Stimulated activated naive CD8-positive, alpha-beta T cell treated with anti-CD3 and anti-CD28 coated beads, Interleukin-15, Interleukin-2, amounts not matched to agents 100 ng/mL and 50 ng/mL, for 24 hours (primary cell): Measurements from ENCODE around the gene DUOX2.

ENCODE experiments used
- H3K27ac Mint-ChIP-seq: one replicate; pipeline ENCODE4 v1.8.0; 2021; ENCODE audit warnings: mild to moderate bottlenecking, mixed read lengths
- H3K27me3 Mint-ChIP-seq: one replicate; pipeline ENCODE4 v1.8.0; 2021; ENCODE audit warnings: mixed read lengths
- H3K36me3 Mint-ChIP-seq: one replicate; pipeline ENCODE4 v1.8.0; 2021; ENCODE audit warnings: low read depth, mixed read lengths
- H3K4me1 Mint-ChIP-seq: one replicate; pipeline ENCODE4 v1.8.0; 2021; ENCODE audit warnings: low read depth, mixed read lengths
- H3K4me3 Mint-ChIP-seq: one replicate; pipeline ENCODE4 v1.8.0; 2021; ENCODE audit warnings: mild to moderate bottlenecking, mixed read lengths
- H3K9me3 Mint-ChIP-seq: one replicate; pipeline ENCODE4 v1.8.0; 2021; ENCODE audit warnings: mixed read lengths

Gene DUOX2

DNA sequence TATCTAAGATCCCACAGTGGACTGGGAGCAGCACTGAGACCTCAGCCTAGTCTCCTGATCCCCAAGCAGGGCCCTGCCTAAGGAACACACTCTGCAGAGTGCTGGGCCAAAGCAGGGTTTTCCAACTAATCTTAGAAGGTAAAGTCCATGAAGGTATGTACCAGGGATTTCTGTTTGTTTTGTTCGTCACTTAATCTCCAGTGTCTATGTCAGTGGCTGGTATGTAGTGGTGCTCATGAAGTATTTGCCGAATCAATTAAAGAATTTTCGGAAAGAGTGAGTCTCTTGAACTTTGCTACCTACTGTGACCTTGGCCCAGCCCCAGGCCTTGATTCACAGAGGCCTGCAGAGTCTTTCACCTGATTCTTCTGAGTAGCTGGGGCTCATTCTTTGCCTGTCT, 17.5 kb upstream of the DUOX2 start:
- no peak overlapping the region for H3K27ac Mint-ChIP-seq
- H3K4me3 Mint-ChIP-seq, result no peak overlapping the region
- peaks cover 68% of the 10 kb centered on the region for H3K27me3 Mint-ChIP-seq
- no peaks in the 10 kb centered on the region for H3K9me3 Mint-ChIP-seq
- H3K4me1 Mint-ChIP-seq, result peaks cover 10% of the 10 kb centered on the region
- no peaks in the 10 kb centered on the region for H3K36me3 Mint-ChIP-seq

DNA sequence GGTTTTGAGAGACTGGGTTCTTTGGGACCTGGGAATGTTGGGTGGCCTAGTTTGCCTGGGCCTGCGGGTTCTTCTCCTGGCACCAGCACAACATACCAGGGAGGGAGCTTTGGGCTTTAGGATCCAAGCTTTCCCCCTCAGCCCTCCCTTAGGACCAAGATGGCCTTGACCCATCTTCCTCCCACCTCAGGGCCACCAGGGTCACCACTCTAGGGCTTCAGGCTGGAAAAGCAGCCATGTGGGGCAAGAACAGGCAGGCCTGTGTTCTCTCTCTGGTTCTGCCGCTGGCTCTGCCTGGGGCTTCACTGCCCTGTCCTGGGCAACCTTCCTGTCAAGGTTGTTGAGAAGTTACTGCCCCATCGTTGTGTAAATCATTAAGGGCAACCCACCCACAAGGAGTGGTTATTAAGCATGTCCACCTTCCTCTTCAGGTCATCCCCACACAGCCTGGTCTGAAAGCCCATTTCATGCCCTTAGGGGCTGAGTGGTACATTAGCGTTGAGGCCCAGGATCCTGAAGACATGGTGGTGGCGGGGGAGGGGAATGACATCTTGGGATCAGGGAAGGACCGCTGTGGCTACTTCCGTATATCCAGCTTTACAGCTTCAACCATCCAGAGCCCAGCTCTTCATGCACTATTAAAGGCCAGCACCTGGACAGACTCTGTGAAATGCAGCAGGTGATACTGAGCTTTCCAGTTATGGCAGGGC, 16.5 kb upstream of the DUOX2 start:
- H3K4me3 Mint-ChIP-seq, result no peak overlapping the region
- no peak overlapping the region for H3K27ac Mint-ChIP-seq
- peaks cover 73% of the 10 kb centered on the region for H3K27me3 Mint-ChIP-seq

GRCh38 chr15:45129651-45130129, 15.7 kb upstream of the DUOX2 start, which contains the start of the genes DUOX1 and DUOXA1:
Gene DUOX1, plus strand, starts transcription at chr15:45129994. Its CDS starts 1,973 bp downstream, at chr15:45131967.
Gene DUOXA1, minus strand, starts transcription at chr15:45129879. Its CDS starts 6,865 bp downstream, at chr15:45123014.
- Mint-ChIP-seq H3K27ac (no peak within 1 kb of the TSS), H3K9me3 (no peaks in the 10 kb centered on the region), H3K27me3 (peaks cover 77% of the 10 kb centered on the region), H3K4me3 (no peak within 1 kb of the TSS), H3K36me3 (no peaks in the 10 kb centered on the region), H3K4me1 (peaks cover 3% of the 10 kb centered on the region)

More for the DNA sequence above, 16.5 kb upstream of the DUOX2 start:
- Mint-ChIP-seq H3K9me3 (no peaks in the 10 kb centered on the region), H3K36me3 (no peaks in the 10 kb centered on the region), H3K4me1 (peaks cover 6% of the 10 kb centered on the region)

DNA sequence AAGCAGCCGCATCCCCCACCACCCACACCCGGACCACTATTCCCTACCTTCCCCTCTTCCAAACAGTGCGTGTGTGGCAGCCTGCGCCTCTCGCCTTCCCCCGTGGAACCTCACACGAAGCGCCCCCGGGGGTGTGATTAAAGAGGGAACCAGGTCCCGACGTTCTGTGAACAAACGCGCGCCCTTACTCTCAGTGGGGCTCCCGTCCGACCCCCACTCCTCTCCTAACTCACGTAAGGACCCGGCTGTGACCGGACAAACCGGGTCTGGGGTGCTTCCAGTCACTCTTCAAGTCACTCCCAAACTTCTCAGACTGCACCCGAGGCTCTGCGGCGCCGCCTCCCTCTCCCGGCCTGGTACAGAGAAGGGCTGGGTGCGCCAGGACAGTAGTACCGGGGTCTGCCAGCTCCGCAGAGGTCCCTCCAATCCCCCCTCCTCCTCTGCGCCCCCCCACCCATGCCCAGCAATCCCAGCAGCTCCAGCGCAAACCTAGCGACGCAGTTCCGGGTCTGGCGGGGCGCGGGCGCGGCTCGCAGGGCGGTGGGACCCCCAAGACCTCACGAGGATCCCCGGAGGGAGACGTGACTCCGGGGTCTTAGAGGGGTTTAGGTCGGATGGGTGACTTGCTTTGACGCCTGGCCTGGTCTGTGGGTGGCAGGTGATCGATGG, 15.1 kb upstream of the DUOX2 start:
- Mint-ChIP-seq H3K9me3 (no peaks in the 10 kb centered on the region), H3K36me3 (no peaks in the 10 kb centered on the region), H3K4me1 (no peaks in the 10 kb centered on the region), H3K27ac (no peak overlapping the region), H3K4me3 (no peak overlapping the region), H3K27me3 (peaks cover 72% of the 10 kb centered on the region)

DNA sequence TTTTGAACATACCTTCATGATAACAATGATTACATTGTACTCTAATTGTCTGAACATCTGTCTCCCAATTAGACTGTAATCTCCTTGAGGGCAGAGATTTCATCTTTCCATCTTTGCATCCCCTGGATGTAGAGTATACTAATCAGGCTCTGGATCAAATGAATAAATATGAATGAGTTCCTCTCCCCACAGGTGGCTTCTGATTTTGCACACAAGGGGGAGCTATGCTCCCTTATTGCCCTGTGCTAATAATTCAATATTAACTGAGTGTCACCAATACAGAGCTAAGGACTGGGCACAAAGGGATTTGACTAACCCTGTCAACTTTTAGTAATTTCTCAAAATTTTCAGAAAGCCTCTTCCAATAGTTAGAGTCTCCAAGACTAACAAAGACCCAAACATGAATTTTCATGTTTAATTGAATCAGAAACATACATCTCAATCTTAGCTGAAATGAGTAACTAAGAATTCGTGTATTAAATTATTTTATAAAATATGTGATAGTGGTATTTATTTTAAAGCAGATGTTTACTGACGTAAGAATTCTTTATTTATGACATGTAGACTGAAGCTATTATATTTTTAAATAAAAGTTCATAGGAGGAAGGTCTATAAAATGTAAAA, 12.7 kb upstream of the DUOX2 start:
- Mint-ChIP-seq H3K4me1 (no peaks in the 10 kb centered on the region), H3K4me3 (no peak overlapping the region), H3K36me3 (no peaks in the 10 kb centered on the region), H3K27ac (no peak overlapping the region), H3K9me3 (no peaks in the 10 kb centered on the region), H3K27me3 (peaks cover 66% of the 10 kb centered on the region)

- Mint-ChIP-seq H3K4me3 (no peak overlapping the region), H3K27ac (no peak overlapping the region), H3K27me3 (peaks cover 43% of the 10 kb centered on the region), H3K36me3 (no peaks in the 10 kb centered on the region), H3K4me1 (no peaks in the 10 kb centered on the region), H3K9me3 (no peaks in the 10 kb centered on the region)
Observed at GRCh38 chr15:45123397-45123796, 9.4 kb upstream of the DUOX2 start.

DNA sequence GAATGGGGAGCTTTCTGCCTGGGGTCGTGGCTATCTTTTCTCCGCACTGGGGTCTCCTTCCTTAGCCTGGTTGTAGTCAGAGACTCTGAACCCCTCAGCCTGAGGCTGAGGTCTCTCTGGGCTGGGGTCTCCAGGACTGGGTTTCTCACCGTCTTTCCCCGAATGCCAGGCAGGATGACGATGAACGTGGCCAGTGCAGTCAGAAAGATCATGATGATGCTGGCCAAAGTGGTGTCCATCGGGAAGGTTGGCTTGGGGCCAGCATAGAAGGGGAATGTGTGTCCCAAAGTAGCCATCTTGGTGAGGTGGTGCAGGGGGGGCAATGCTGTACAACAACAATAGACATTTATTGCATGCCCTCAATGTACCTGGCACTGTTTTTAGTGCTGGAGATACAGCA, 8.7 kb upstream of the DUOX2 start:
- H3K9me3 Mint-ChIP-seq, result no peaks in the 10 kb centered on the region
- no peak overlapping the region for H3K27ac Mint-ChIP-seq
- H3K4me3 Mint-ChIP-seq, result no peak overlapping the region
- no peaks in the 10 kb centered on the region for H3K36me3 Mint-ChIP-seq
- H3K4me1 Mint-ChIP-seq, result peaks cover 6% of the 10 kb centered on the region
- H3K27me3 Mint-ChIP-seq, result peaks cover 44% of the 10 kb centered on the region

- Mint-ChIP-seq H3K36me3 (no peaks in the 10 kb centered on the region), H3K4me3 (no peak overlapping the region), H3K27me3 (peaks cover 47% of the 10 kb centered on the region), H3K9me3 (no peaks in the 10 kb centered on the region), H3K4me1 (peaks cover 14% of the 10 kb centered on the region), H3K27ac (no peak overlapping the region)
Observed at GRCh38 chr15:45121706-45122417, 7.9 kb upstream of the DUOX2 start.

GRCh38 chr15:45121020-45121419, 7.0 kb upstream of the DUOX2 start:
- Mint-ChIP-seq H3K9me3 (no peaks in the 10 kb centered on the region), H3K36me3 (no peaks in the 10 kb centered on the region), H3K4me3 (no peak overlapping the region), H3K27me3 (peaks cover 49% of the 10 kb centered on the region), H3K4me1 (peaks cover 21% of the 10 kb centered on the region), H3K27ac (no peak overlapping the region)

DNA sequence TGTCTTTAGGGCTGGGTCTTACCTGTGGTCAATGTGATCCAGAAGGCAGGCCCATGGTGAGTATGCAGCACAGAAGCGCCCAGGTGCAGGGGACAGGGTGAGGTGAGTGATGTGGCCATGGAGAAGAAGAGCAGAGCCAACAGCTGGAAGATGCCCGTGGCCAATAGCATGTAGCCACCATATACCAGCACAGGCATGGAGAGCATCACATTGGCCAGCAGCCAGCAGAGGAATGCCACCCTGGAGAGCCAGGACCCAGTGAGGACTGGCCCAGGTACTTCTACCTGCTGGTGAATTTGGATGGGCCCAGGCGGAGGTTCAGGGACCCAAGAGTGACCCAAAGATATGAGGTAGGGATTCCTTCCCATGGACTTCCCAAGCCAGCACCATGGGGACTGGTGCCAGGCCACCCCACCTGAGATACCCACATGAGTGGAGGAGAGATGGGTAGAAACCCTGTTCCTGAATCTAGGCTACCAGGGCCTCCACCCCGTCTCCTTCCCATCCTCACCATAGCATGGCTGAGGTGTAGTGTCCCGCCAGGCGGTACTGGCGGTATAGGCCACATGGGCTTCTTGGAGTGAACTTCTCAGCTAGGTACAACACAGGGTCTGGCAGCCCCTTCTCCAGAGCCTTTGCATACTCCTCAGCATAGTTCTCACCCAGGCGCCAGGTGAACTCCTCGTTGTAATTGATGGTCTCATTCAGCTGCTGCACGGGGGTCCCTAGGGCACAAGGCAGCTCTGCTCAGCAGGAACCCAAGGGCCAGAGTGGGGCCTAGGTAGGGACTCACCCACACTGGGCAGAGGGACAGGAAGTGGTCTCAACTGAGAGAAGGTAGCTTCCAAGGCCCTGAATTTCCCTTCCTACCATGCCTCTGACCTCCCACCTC, 6.4 kb upstream of the DUOX2 start:
- Mint-ChIP-seq H3K4me3 (no peak overlapping the region), H3K4me1 (peaks cover 21% of the 10 kb centered on the region), H3K27ac (no peak overlapping the region), H3K27me3 (peaks cover 49% of the 10 kb centered on the region), H3K36me3 (no peaks in the 10 kb centered on the region), H3K9me3 (no peaks in the 10 kb centered on the region)

GRCh38 chr15:45118996-45119395, 5.0 kb upstream of the DUOX2 start:
- H3K9me3 Mint-ChIP-seq, result no peaks in the 10 kb centered on the region
- no peak overlapping the region for H3K4me3 Mint-ChIP-seq
- no peaks in the 10 kb centered on the region for H3K36me3 Mint-ChIP-seq
- peaks cover 24% of the 10 kb centered on the region for H3K4me1 Mint-ChIP-seq
- H3K27ac Mint-ChIP-seq, result no peak overlapping the region
- peaks cover 55% of the 10 kb centered on the region for H3K27me3 Mint-ChIP-seq

DNA sequence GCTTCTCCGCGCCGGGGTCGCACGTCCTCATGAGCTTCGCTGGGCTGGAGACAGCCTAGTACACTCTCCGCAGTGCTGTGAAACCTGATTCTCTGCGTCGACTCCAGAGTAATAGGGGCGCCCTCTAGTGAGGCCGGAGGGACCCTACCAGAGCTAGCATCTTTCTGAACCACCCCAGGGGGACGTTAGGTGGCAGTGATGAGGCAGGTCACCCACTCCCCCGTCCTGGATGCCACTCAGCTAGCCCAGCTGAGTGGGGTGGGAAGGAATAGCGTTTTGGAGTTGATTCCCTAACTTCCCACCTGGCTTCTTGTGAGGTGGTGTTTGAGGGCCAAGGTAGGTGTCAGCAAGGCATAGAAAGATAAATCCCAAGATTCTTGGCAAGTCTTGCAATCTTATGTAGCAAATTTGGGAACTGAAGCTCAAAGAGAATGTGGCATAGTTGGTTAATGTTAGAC, 4.2 kb upstream of the DUOX2 start:
- peaks cover 28% of the 10 kb centered on the region for H3K4me1 Mint-ChIP-seq
- H3K9me3 Mint-ChIP-seq, result no peaks in the 10 kb centered on the region
- H3K36me3 Mint-ChIP-seq, result no peaks in the 10 kb centered on the region
- H3K27ac Mint-ChIP-seq, result no peak overlapping the region
- peaks cover 59% of the 10 kb centered on the region for H3K27me3 Mint-ChIP-seq
- peak overlapping the region; percentile 68 for H3K4me3 Mint-ChIP-seq

GRCh38 chr15:45117308-45118130, 3.5 kb upstream of the DUOX2 start:
- no peaks in the 10 kb centered on the region for H3K36me3 Mint-ChIP-seq
- peaks cover 29% of the 10 kb centered on the region for H3K4me1 Mint-ChIP-seq
- peaks cover 59% of the 10 kb centered on the region for H3K27me3 Mint-ChIP-seq
- peak overlapping the region; percentile 68 for H3K4me3 Mint-ChIP-seq
- H3K9me3 Mint-ChIP-seq, result no peaks in the 10 kb centered on the region
- H3K27ac Mint-ChIP-seq, result no peak overlapping the region
